Endothelial cell of umbilical vein (primary cell): Measurements from ENCODE around the gene PPFIA1. TPM values are rescaled to one million over a fixed set of nuclear protein-coding genes. Genes with fewer than 3 reads are reported as not detected.

Experiments used
- BruUV-seq: library from RNA; stranded (reverse); fragments of 400-500 nt; replicated peaks from 2 replicates; lab custom pipeline; 2021; lab: Mats Ljungman, UMichigan
- CTCF ChIA-PET: fragments of 300-600, 350-600 bp; sonication (Branson Sonifier 250); formaldehyde crosslinking; loops from one replicate; lab custom pipeline; 2021; ENCODE audit warnings: antibody characterized with exemption, inconsistent platforms; lab: Charles Lee
- POLR2A ChIA-PET: fragments of 300-600, 350-600 bp; sonication (Branson Sonifier 250); formaldehyde crosslinking; loops from one replicate; lab custom pipeline; 2021; ENCODE audit warnings: antibody characterized with exemption, inconsistent platforms; lab: Charles Lee
- DNase-seq: peaks from one replicate; pipeline ENCODE4 v3.0.0-alpha.2; 2011; ENCODE audit warnings: low read depth, low spot score
- FAIRE-seq: peaks from 2 replicates; lab custom pipeline; 2011; peaks lifted over from hg19 to GRCh38; lab: Jason Lieb, UNC
- H2AFZ ChIP-seq: 2 replicates; pipeline ENCODE4 v1.6.0; 2012; ENCODE audit warnings: low read depth, low read length, control low read depth, inconsistent platforms
- H3K27ac ChIP-seq: 2 replicates; pipeline ENCODE4 v1.5.1; 2011; ENCODE audit warnings: low read depth, mild to moderate bottlenecking, control low read depth, low read length, moderate library complexity; ENCODE audit not compliant: insufficient read depth
- H3K27me3 ChIP-seq, 2 experiments: 2 replicates each; pipeline versions ENCODE4 v1.6.0 to v1.6.1; 2011; ENCODE audit warnings: low read length in 2 of 2, mixed read lengths in 1 of 2; ENCODE audit not compliant: control insufficient read depth in 2 of 2, insufficient read depth in 2 of 2
- H3K36me3 ChIP-seq, 2 experiments: 2 replicates in 1 of 2; 3 replicates in 1 of 2; pipeline ENCODE4 v1.5.1; 2011; ENCODE audit warnings: low read length in 2 of 2, mild to moderate bottlenecking in 1 of 2, moderate library complexity in 1 of 2; ENCODE audit not compliant: control insufficient read depth in 2 of 2, insufficient read depth in 2 of 2; ENCODE audit errors: extremely low read depth in 1 of 2
- H3K4me1 ChIP-seq: 3 replicates; pipeline ENCODE4 v1.5.1; 2011; ENCODE audit warnings: mild to moderate bottlenecking, low read length; ENCODE audit not compliant: control insufficient read depth, insufficient read depth; ENCODE audit errors: extremely low read depth
- H3K4me2 ChIP-seq: 2 replicates; pipeline ENCODE4 v1.6.1; 2011; ENCODE audit warnings: low read length, control low read depth, mixed read lengths; ENCODE audit not compliant: insufficient read depth
- H3K4me3 ChIP-seq, 3 experiments: fragments of 200-600 bp in 1 of 3; sonication (generic), shearing (Covaris generic) in 1 of 3; replicated peaks in 1 of 3; 2 replicates each; pipeline ENCODE4 v1.5.1; 2011 to 2016; ENCODE audit warnings: control low read depth in 3 of 3, low read length in 3 of 3, mild to moderate bottlenecking in 2 of 3, inconsistent platforms in 1 of 3, low read depth in 1 of 3, moderate library complexity in 1 of 3; ENCODE audit not compliant: insufficient read depth in 1 of 3
- H3K79me2 ChIP-seq: 2 replicates; pipeline ENCODE4 v1.6.0; 2012; ENCODE audit warnings: low read length, inconsistent platforms; ENCODE audit not compliant: control insufficient read depth, insufficient read depth
- H3K9ac ChIP-seq: replicated peaks from 2 replicates; pipeline ENCODE3; 2011; ENCODE audit warnings: low read length, control low read depth; ENCODE audit not compliant: insufficient read depth; ENCODE audit errors: extremely low read depth
- H3K9me1 ChIP-seq: replicated peaks from 3 replicates; pipeline ENCODE4 v1.6.0; 2011; ENCODE audit warnings: mild to moderate bottlenecking, low read length; ENCODE audit not compliant: control insufficient read depth, insufficient read depth; ENCODE audit errors: extremely low read depth
- H3K9me3 ChIP-seq: replicated peaks from 2 replicates; pipeline ENCODE4 v1.5.1; 2012; ENCODE audit warnings: low read length, inconsistent platforms; ENCODE audit not compliant: control insufficient read depth, insufficient read depth
- H4K20me1 ChIP-seq: replicated peaks from 2 replicates; pipeline ENCODE3; 2011; ENCODE audit warnings: mild to moderate bottlenecking, low read length; ENCODE audit not compliant: control insufficient read depth, insufficient read depth; ENCODE audit errors: extremely low read depth
- CTCF ChIP-seq, 2 donors: IDR thresholded peaks; 1 replicate in 1 of 2; 2 replicates in 1 of 2; pipeline ENCODE4 v1.5.1; 2011; ENCODE audit warnings: low read length in 2 of 2, mild to moderate bottlenecking in 2 of 2, moderate library complexity in 2 of 2, control low read depth in 1 of 2, inconsistent platforms in 1 of 2, low read depth in 1 of 2; ENCODE audit not compliant: insufficient read depth in 1 of 2; ENCODE audit errors: extremely low read depth in 1 of 2
- EZH2 ChIP-seq: IDR thresholded peaks from 2 replicates; pipeline ENCODE4 v1.6.1; 2012; ENCODE audit warnings: borderline replicate concordance, low read depth, mild to moderate bottlenecking, moderate library complexity, low read length, inconsistent platforms; ENCODE audit not compliant: severe bottlenecking
- FOS ChIP-seq: IDR thresholded peaks from 2 replicates; pipeline ENCODE4 v1.6.1; 2011; ENCODE audit warnings: mild to moderate bottlenecking, low read length, moderate library complexity, borderline replicate concordance; ENCODE audit not compliant: insufficient read depth
- GATA2 ChIP-seq: IDR thresholded peaks from 2 replicates; pipeline ENCODE4 v1.7.0; 2011; ENCODE audit warnings: low read depth, mild to moderate bottlenecking, moderate library complexity, mixed read lengths, low read length; ENCODE audit not compliant: insufficient read length, insufficient read depth
- JUN ChIP-seq: IDR thresholded peaks from 2 replicates; pipeline ENCODE4 v1.6.1; 2011; ENCODE audit warnings: borderline replicate concordance, low read depth; ENCODE audit not compliant: insufficient read length, insufficient read depth
- MAX ChIP-seq: IDR thresholded peaks from 2 replicates; pipeline ENCODE4 v1.6.1; 2011; ENCODE audit not compliant: insufficient read depth, insufficient read length
- MYC ChIP-seq: IDR thresholded peaks from one replicate; pipeline ENCODE4 v1.6.1; 2011; ENCODE audit warnings: mild to moderate bottlenecking, low read depth, low read length
- POLR2A ChIP-seq: IDR thresholded peaks from 2 replicates; pipeline ENCODE4 v1.6.1; 2012; ENCODE audit warnings: low read depth, mild to moderate bottlenecking, control low read depth, low read length
- POLR2AphosphoS5 ChIP-seq: IDR thresholded peaks from 2 replicates; pipeline ENCODE4 v1.6.1; 2012; ENCODE audit warnings: low read depth, mild to moderate bottlenecking, control low read depth, low read length, moderate library complexity; ENCODE audit not compliant: insufficient read depth
- dilution Hi-C: fragments of 300-500 bp; cut with MboI; formaldehyde crosslinking; loops from one replicate; pipeline ENCODE4 v1.15.0; 2019; ENCODE audit warnings: low sequenced_read_pairs; ENCODE audit not compliant: extremely low pct_ligation_motif_present
- intact Hi-C: fragments of 100-400 bp; cut with micrococcal nuclease; formaldehyde crosslinking; loops from one replicate; pipeline ENCODE4 v1.10.0; 2022
- polyA plus RNA-seq, 4 experiments: library from polyadenylated mRNA; depleted of rRNA in 3 of 4; stranded (reverse) in 3 of 4; unstranded in 1 of 4; fragments of >200 nt; gene quantifications; 2 replicates each; pipeline versions ENCODE4 v1.2.1 to v1.2.3, GENCODE V29; 2011 to 2012; ENCODE audit warnings: missing spikeins in 1 of 4
- total RNA-seq: library from RNA; stranded (reverse); gene quantifications from 2 replicates; pipeline ENCODE4 v1.2.3, GENCODE V29; 2021

Gene PPFIA1
- total and polyA plus RNA-seq, 2 donors (not counting 3 experiments of a cell fraction or from before 2014, with no cell fraction given): 44.3 to 60.9 TPM

- FAIRE-seq: no peak
These were observed 135.3 kb downstream of the PPFIA1 start for GRCh38 chr11:70405679-70406395.

More at GRCh38 chr11:70405679-70406395, 135.3 kb downstream of the PPFIA1 start:
- Histone ChIP-seq H3K27me3 (no peaks in the 10 kb centered on the region), H2AFZ (no peak overlapping the region), H3K27ac (no peak overlapping the region), H3K4me2 (no peak overlapping the region), H3K79me2 (peaks cover 56% of the 10 kb centered on the region), H3K9me1 (no peaks in the 10 kb centered on the region), H4K20me1 (peaks cover 3% of the 10 kb centered on the region), H3K9ac (no peak overlapping the region), H3K4me3 (no peak overlapping the region), H3K36me3 (peaks cover 35 to 39% of the 10 kb centered on the region in 2 experiments), H3K9me3 (no peaks in the 10 kb centered on the region), H3K4me1 (peaks cover 7% of the 10 kb centered on the region)
- no peak for DNase-seq
- CTCF ChIA-PET: no interaction called here
- dilution Hi-C loops (no loop called here), intact Hi-C loops (no loop called here)
- POLR2A ChIA-PET: no interaction called here
- TF ChIP-seq EZH2 (no peak), JUN (no peak), FOS (no peak), POLR2AphosphoS5 (no peak), CTCF (IDR thresholded peaks at IDR 0.05; ENCODE audit: extremely low read depth in 1 of 2, insufficient read depth in 1 of 2, low read depth in 1 of 2, low read length in 2 of 2) (no peak), POLR2A (no peak), MAX (no peak), GATA2 (no peak), MYC (no peak)
- no TSS peak for BruUV-seq
